Measurements from ENCODE around the gene ZNF362. TPM values are rescaled to one million over a fixed set of nuclear protein-coding genes. Genes with fewer than 3 reads are reported as not detected.

ZNF362 gene
- total RNA-seq, 1 donor from 2014 or later, result 26.7 TPM

DNA sequence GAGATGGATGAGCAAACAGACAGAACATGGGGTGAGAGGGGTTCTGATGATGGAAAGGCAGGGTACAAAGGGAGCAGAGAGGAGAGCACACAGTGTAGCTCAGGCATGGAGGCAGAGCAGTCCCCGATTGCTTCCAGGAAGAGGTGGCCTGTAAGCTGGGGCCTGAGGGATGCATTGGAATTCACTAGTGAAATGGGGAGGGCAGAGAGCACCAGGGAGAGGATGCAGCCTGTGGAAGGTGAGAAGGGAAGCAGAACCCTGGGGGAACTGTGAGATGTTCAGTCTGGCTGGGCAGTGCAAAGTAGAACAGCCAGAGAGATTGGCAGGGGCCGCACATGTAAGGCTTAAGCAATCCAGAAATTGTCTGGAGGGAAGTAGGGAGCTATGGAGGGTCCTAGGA lies 12.2 kb downstream of the ZNF362 start:
- intact Hi-C loops (cut with micrococcal nuclease), result no loop called here

DNA sequence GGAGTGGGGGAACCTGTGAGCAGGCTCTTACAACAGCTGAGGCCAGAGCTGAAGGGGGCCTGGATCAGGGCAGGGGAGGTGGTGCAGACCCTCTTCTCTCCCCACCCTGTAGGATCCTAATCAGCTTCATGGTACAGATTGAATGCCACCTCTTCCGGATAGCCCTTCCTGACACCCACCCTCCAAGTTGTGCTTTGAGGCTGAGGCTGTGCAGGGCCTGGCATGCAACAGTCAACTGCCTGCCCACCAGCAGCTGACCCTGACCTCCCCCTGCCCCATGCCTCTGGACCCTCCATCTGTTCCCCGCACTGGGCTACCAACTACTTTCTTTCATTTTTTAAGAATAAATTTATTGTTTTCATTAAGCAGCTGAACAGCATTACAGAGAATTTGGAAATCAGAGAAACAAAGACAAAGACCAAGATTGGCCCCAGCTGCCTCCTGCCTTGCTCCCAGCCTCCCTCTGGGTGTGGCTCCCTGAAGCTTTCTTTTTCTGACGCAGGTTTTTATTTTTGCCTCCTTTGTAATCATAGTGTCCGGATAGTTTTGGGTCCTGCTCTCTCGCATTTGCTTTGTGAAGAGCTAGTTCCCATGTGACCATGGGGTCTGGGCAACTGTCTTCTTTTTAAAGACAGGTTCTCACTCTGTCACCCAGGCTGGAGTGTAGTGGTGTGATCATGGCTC lies 12.8 kb downstream of the ZNF362 start:
- intact Hi-C loops (cut with micrococcal nuclease), result no loop called here

DNA sequence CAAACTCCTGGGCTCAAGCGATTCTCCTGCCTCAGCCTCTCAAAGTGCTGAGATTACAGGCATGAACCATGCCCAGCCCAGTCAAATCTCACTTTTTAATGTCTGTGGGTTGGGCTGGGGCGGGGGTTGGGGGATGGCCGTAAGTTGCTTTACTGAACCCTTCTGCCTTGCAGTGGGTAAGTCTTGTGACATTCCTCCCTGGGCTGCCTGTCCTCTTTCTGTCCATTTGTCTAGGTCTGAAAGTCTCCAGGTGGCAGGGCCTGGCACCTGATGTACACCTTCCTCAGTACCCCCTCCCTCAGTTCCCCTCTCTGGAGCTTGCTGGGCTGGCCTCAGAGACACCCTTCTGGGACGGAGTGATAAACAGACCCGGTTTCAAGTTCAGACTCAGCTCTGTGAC lies 13.3 kb downstream of the ZNF362 start:
- intact Hi-C loops (cut with micrococcal nuclease), result no loop called here

DNA sequence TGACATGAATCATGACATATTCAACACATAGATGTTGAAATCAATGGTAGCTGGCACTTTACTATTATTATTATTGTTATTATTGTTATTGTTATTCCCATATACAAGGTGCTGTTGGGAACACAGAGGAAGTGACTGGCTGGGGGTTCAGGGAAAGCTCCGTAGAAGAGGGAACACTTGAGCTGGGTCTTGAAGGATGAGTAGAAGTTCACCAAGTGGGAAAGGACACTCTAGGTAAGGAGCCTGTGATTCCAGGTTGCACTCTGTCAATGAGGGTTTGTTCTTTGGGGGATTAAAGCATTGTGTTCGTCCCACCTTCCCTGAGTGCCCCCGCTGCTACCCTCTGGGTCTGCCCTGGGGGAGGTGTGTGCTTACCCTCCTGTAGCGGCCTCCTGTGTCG lies 14.1 kb downstream of the ZNF362 start:
- intact Hi-C loops (cut with micrococcal nuclease), result no loop called here

DNA sequence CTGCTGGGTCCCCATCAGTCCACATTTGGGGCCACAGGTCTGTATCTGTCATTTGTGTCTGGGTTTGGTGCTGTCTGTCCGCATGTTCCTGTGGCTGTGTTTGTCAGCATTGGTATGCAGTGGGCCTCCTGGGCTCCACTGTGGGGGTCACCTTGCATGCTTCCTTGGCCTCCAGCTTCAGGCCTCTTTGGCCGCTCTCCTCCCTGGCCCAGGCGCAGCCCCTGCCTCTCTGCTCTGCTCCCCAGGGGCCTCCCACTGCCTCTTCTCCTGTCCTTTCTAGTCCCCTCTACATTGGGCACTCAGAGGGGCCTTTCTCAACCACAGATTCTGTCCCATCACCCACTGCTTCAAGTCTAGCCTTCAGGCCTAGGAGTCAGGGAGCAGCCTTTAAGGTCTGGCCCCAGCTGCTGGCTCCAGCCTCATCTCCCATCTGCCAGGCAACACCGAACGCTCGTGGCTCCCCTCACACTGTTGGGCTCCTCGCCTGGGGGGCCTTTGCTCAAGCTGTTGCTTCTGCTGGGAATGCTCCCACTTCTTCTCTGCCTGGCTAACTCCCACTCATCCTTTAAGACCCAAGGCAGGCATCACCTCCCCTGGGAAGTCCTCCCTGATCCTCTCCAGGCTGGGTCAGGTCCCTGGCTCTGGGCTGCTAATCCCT lies 14.6 kb downstream of the ZNF362 start:
- intact Hi-C loops (cut with micrococcal nuclease), result no loop called here

DNA sequence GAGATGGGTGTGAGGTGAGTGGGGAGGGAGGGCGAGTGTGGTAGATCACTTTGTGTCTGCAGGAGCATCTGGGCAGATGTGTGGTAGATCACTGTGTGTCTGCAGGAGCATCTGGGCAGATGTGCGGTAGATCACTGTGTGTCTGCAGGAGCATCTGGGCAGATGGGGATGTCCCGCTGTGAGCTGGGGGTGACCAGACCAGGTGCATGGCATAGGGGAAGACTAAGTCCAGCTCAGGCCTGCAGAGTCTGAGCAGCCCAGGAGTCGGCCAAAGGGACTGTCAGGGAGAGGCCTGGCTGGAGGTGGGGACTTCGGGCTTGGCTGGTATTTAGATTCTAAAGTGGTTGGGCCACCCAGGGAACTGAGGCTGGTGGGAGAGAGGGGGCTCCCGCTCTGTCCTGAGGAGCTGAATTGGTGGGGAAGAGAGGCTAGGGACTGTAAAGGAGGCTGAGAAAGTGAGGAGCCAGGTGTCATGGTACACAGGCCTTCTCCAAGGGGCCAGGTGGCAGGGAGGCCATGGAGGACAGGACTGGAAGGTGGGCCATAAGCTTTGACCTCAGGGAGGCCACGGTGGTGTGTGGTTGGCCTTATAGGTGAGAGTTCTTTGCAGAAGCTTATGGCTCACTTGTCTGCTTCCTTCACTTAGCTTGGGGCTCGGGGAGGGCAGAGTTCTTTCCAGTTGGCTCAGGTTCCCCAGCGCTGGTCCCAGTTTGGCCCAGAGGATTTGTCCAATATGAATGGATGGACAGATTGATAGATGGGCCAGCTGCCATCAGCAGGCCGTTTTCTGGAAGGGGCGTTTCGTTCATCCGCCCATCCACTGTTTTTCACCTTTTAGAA lies 15.6 kb downstream of the ZNF362 start:
- intact Hi-C loops (cut with micrococcal nuclease), result no loop called here

DNA sequence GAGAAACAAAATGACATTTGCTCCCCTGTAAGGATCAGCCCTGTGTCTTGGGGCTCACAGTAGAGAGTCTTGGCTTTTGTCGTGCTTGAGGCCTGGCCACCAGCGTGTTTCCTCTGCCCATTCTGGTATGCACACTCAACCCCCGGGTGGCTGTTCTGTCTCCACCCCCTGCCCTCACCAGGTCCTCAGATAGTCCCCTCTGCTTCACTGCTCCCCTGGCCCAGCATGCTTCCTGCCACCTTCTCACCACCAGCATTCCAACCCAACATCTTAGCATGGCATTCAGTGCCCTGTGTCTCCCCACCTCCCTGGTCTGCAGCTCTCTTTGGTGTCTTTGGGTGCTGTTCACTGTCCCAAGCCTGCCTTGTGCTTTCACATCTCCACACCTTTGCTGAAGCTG lies 16.2 kb downstream of the ZNF362 start:
- intact Hi-C loops (cut with micrococcal nuclease), result no loop called here

DNA sequence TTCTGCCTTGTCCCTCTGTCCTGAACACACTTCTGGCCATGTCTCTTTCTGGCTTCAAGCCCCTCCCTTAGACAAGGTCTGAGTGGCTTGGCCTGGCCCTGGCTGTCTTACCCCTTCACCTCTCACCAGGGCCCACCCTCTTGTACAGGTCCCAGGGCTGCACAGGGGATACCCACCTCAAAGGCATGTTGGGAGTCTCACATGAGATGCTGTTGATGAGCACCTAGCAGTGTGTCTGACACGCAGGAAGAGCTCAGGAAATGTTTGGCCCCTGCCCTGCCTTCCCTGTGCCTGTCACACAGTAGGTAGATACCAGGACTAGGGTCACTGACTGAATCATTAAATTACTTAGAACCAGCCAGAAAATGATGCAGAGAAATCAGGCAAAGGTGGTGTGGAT lies 16.6 kb downstream of the ZNF362 start:
- intact Hi-C loops (cut with micrococcal nuclease), result no loop called here

DNA sequence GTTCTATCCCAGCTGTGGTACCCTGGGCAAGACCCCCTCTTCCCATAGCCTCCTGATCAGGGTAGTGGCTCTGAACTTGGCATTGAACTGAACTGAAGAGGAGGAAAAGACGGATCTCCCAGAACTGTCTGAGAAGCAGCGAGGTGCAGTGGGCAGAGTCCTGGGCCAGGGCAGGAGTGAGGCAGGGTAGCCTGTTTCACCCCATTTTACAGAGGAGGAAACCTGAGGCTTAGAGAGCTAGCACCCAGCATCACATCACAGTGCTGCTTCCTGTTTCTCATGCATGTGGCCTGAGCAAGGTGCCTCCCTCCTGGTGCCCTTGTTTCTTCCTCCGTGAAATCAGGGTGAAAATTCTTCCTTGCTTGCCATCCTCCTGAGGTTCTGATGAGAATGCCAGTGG lies 17.1 kb downstream of the ZNF362 start:
- intact Hi-C loops (cut with micrococcal nuclease), result no loop called here

DNA sequence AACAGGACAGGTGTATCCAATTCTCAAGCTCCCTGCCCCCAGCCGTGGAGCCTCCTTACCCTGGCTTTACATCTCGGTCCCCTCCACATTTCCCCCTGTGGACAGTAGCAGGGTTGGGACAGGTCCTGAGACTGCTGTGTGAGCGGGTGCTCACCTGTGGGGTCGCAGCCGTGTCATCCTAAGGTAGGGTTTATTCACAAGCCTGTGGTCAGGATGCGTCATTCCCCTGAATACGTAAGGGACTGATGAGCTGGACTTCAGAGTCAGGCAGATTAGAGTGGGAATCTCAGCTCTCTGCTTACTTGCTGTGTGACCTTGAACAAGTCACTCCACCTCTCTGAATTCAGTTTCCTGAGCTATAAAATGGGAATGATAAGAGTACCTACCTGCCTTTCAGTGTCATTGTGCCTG lies 17.7 kb downstream of the ZNF362 start:
- intact Hi-C loops (cut with micrococcal nuclease), result no loop called here

DNA sequence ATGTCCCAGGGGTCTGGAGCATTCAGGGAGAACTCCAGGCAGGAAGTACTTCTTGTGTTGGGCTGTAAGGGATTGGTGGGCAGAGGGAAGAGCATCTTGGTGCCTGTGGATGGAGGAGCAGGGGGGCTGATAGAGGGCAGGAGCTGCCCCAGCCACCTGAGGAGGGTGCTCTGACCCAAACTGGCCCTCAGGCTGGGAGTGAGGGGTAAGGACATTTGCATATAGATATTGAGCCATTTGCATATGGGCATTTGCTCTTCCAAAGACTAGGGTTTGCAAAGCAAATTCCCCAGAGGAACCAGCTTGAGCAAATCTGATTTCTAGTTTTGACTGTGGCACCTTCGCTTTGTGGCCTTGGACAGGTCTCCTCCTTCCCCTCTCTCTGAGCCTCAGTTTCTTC lies 18.2 kb downstream of the ZNF362 start:
- intact Hi-C loops (cut with micrococcal nuclease), result no loop called here

DNA sequence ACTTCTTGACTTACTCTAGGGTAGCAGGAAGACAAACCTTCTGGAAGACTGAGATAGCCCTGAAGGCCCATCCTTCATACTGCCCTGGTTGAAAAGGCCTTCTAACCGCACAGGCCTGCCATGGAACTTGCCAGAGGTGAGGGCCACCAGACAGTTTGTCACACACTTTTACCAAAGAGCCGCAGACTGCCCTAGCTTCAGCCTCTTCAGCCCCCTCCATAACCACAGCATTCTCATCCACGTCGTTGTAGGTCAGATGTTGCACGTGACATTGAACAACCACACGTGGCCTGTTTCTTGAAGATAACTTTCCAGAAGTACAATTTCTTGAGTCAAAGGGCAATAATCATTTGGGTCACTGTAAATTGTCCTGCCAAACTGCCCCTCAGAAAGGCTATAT lies 18.9 kb downstream of the ZNF362 start:
- intact Hi-C loops (cut with micrococcal nuclease), result no loop called here

DNA sequence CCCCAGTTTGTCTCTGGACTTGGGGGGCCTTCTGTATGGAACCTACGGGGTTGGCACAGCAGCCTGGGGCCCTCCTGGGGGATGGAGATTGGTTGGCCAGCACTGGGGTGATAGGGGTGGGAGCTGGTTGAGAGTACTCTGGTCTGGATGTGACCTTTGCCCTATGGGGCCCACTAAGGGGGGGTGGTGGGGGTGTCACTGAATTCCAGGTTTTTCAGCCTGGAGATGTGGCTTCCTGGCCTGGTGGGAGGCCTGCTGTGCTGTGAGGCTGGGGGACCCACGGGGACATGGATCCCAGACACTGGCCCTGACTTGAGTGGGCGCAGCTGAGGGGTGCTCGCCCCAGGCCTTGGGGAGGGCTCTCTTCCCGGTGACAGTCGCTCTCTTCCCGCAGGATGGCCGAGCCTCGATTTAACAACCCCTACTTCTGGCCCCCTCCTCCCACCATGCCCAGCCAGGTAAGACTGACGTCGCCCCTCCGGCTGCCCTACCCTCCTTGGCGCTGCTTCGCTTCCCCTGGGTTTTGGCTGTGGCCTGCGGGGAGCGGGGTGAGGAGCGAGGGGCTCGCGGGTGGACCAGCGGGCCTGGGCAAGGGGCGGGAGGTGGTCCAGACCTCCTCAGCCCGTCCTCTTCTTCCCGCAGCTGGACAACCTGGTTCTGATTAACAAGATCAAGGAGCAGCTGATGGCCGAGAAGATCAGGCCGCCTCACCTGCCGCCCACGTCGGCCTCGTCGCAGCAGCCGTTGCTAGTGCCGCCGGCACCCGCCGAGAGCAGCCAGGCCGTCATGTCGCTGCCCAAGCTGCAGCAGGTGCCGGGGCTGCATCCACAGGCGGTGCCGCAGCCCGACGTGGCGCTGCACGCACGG lies 19.6 kb downstream of the ZNF362 start:
- intact Hi-C loops (cut with micrococcal nuclease), result no loop called here

DNA sequence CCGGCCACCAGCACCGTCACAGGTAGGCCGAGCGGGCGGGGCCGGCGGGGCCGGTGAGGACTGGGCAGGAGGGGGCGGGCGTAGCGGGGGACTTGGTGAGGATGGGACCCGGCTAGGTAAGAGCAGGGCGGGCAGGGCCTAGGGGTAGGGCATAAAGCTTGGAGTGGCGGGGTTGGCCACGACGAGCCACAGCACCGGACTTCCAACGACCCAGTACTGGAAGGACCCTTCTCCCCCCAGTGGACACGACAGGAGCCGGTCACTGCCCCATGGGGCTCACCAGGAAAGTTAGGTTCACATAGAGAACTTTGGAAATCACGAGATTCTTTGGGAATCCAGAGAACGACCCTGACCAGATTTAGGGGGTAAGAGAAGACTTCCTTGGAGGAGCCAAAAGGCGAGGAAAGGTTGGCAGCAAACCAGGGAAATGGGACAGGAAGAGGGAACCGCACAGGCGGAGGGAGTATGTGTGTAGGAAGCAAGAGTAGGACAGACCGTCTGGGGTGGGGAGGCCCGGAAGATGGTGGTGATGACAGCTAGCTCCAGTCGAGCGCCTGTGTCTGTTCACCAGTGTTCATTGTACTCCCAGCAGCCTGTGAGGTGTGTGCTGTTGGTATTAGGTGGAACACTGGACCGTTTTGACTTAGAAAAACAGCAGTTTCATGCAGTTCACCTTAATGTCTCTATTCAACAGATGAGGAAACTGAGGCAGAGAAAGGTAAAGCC lies 20.4 kb downstream of the ZNF362 start:
- intact Hi-C loops (cut with micrococcal nuclease), result no loop called here

DNA sequence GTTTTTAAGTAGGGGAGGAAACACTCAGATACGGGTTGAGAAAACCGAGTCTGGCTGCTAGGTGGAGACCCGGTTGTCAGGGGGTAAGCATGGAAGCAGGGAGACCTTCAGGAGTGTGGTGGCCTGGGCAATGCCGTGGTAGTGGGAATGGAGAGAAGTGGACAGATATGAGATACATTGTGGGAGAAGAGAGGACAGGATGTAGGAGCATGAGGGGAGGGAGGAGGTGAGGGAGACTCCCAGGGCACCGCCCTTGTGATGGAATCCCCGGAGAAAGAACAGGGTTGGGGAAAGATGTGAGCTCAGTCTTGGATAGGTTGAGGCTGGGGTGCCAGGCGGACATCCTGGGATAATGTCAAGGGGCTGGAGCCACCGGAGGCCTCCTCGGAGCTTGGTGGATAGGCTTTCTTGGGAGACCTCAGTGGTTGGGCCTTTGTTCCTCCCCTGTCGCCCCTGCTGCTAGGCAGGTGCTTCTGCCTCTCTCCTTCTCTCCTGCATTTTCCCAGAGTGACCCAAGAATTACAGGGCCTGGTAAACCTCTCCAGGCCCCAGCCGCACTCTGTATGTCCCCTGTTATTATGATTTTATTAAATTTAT lies 21.3 kb downstream of the ZNF362 start:
- intact Hi-C loops (cut with micrococcal nuclease), result no loop called here

DNA sequence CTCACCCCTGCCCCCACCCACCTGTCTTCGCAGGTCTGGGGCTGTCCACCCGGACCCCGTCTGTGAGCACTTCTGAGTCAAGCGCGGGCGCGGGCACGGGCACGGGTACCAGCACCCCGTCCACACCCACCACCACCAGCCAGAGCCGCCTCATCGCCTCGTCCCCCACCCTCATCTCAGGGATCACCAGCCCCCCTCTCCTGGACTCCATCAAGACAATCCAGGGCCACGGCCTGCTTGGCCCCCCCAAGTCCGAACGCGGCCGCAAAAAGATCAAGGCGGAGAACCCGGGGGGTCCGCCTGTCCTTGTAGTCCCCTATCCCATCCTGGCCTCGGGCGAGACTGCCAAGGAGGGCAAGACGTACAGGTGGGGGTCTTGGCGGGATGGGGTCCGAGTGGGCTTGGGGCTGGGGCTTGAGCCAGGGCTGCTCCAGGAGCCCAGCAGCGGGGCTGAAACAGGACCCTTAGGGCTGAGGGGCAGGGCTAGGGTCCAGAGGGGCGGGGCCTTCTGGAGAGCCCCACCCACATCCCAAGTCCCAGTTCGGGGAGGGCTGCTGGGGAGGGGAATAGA lies 23.9 kb downstream of the ZNF362 start:
- intact Hi-C loops (cut with micrococcal nuclease), result no loop called here

DNA sequence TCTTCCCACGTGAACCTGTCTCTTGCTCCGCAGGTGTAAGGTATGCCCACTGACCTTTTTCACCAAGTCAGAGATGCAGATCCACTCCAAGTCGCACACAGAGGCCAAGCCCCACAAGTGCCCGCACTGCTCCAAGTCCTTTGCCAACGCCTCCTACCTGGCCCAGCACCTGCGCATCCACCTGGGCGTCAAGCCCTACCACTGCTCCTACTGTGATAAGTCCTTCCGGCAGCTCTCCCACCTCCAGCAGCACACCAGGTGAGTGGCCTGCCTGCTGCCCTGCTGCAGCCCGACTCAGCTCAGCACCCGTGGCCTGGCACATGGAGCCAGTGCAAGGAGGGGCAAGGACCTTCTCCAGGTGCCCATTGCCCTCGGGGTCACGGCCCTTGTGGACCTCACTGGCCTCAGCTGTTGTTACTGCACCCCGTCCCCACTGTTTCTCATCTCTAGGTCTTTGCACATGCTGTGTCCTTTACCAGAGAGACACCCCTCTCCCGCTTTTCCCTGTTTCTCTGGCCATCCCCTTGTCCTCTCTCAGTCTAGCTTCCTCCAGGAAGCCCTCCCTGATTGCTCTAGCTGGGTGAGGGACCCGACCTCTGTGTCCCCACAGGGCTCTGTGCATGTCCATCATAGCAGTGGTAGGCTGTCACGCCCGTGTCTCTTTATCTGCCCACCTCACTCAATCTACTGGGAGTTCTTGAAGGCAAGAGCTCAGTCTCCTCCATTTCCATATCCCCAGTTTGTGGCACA lies 25.4 kb downstream of the ZNF362 start:
- intact Hi-C loops (cut with micrococcal nuclease), result no loop called here

DNA sequence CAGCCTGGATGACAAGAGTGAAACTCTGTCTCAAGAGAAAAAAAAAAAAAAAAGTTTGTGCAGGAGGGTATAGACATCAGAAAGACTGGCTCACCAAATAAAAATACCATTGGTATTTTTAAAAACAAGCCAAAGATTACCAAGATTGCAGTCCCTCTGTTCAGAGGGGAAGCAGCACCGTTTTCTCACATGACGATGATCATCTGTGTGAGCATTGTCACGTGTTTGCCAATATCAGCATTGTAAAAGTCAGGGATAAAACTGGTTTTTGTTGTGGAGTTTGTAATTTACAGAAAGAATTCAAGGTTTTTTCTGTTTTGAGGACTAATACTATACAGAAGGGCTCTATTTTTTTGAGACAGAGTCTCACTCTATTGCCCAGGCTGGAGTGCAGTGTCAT lies 26.5 kb downstream of the ZNF362 start:
- intact Hi-C loops (cut with micrococcal nuclease), result no loop called here

DNA sequence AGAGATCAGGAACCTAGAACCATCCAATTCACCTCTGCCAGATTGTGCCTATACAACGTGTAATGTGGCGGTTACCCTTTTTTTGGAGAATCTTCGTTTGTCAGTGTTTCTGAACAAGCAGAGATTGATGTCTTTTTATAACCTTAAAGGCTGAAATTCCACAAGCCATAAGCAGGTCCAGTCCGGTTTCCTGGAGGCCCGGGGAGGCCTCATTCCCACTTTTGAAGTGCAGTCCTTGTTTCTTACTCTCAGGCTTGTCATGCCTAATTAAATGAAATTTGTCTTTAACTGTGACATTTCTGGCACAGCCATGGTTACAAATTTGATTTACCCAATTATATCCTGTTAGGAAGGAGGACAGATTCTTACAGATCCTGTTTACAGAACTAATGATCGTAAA lies 27.8 kb downstream of the ZNF362 start:
- intact Hi-C loops (cut with micrococcal nuclease), result no loop called here
